Stimulated activated CD8-positive, alpha-beta memory T cell treated with anti-CD3 and anti-CD28 coated beads, Interleukin-2, amount 100 ng/mL, for 1 hour (primary cell): ENCODE measurements around the gene ERFL.
"Not testable (repeated sequence)": the region's sequence is repeated elsewhere in the genome, so short reads cannot be mapped to it uniquely, and the experiment has no call there.

Experiments
- DNase-seq, 2 donors: peaks; one replicate each; pipeline ENCODE4 v3.0.0-alpha.2; 2020; ENCODE audit warnings: low read depth in 2 of 2

The ERFL gene

GRCh38 chr19:41941410-41942202 lies 13.4 kb upstream of the ERFL start:
- DNase-seq, result no peak

GRCh38 chr19:41940731-41941409 lies 12.6 kb upstream of the ERFL start:
- DNase-seq, result no peak

- no peak for DNase-seq
Measured at GRCh38 chr19:41939861-41940730, 11.8 kb upstream of the ERFL start.

- DNase-seq, result not testable (repeated sequence)
Measured at GRCh38 chr19:41939209-41939608, 11.0 kb upstream of the ERFL start.

GRCh38 chr19:41937525-41938468 lies 9.5 kb upstream of the ERFL start:
- no peak for DNase-seq

GRCh38 chr19:41936961-41937360 lies 8.7 kb upstream of the ERFL start:
- DNase-seq, result no peak

GRCh38 chr19:41936416-41936850 lies 8.2 kb upstream of the ERFL start:
- DNase-seq, result no peak

GRCh38 chr19:41935760-41936415 lies 7.6 kb upstream of the ERFL start:
- DNase-seq, result no peak

GRCh38 chr19:41934849-41935374 lies 6.7 kb upstream of the ERFL start:
- peak; percentile 44 to 60 for DNase-seq

GRCh38 chr19:41933693-41934426 lies 5.6 kb upstream of the ERFL start:
- DNase-seq, result no peak

GRCh38 chr19:41932720-41933332 lies 4.6 kb upstream of the ERFL start:
- DNase-seq, result no peak

- no peak for DNase-seq
Measured at GRCh38 chr19:41932259-41932719, 4.0 kb upstream of the ERFL start.

- no peak for DNase-seq
Measured at GRCh38 chr19:41930926-41931592, 2.8 kb upstream of the ERFL start.

GRCh38 chr19:41930322-41930722 lies 2.1 kb upstream of the ERFL start:
- DNase-seq, result no peak

GRCh38 chr19:41929536-41930071 lies 1.4 kb upstream of the ERFL start:
- DNase-seq, result no peak

- no peak for DNase-seq
Measured at GRCh38 chr19:41928754-41929535, 696 bp upstream of the ERFL start.

GRCh38 chr19:41927497-41928192 lies 604 bp downstream of the ERFL start:
- DNase-seq, result no peak
